ENCODE data around the gene METTL1.

GRCh38 chr12:57762463-57762862 is 9.4 kb downstream of the METTL1 start:
- TF ChIP-seq NR3C1 (CRISPR knock-in tag; IDR thresholded peaks at IDR 0.05) (no peak), ZNF274 (IDR thresholded peaks at IDR 0.05; ENCODE audit: borderline replicate concordance, low read depth, low read length) (no peak), BCLAF1 (IDR thresholded peaks at IDR 0.05; ENCODE audit: borderline replicate concordance in 1 of 2, control insufficient read depth in 1 of 2, low read depth in 2 of 2, low read length in 1 of 2) (no peak), HDAC6 (IDR thresholded peaks at IDR 0.05; ENCODE audit: low read depth, low read length) (no peak), CHD4 (IDR thresholded peaks at IDR 0.05; ENCODE audit: insufficient read depth, insufficient replicate concordance, low read depth, low read length, poor library complexity, severe bottlenecking) (no peak), EZH2 (IDR thresholded peaks at IDR 0.05; ENCODE audit: borderline replicate concordance, low read depth, low read length) (no peak), ZFP1 (CRISPR knock-in tag; IDR thresholded peaks at IDR 0.05) (no peak), BACH1 (tag; IDR thresholded peaks at IDR 0.05) (no peak), ZFP36 (IDR thresholded peaks at IDR 0.05; ENCODE audit: low read depth, low read length, partially characterized antibody) (no peak), STAG1 (CRISPR knock-in tag; IDR thresholded peaks at IDR 0.05; ENCODE audit: borderline replicate concordance) (no peak), SMAD1 (IDR thresholded peaks at IDR 0.05; ENCODE audit: low read depth, low read length, partially characterized antibody) (no peak), FOS (IDR thresholded peaks at IDR 0.05; ENCODE audit: extremely low read depth, insufficient read length) (no peak), FOXJ3 (CRISPR knock-in tag; IDR thresholded peaks at IDR 0.05) (no peak)
- TF ChIP-seq, protein P1, sequence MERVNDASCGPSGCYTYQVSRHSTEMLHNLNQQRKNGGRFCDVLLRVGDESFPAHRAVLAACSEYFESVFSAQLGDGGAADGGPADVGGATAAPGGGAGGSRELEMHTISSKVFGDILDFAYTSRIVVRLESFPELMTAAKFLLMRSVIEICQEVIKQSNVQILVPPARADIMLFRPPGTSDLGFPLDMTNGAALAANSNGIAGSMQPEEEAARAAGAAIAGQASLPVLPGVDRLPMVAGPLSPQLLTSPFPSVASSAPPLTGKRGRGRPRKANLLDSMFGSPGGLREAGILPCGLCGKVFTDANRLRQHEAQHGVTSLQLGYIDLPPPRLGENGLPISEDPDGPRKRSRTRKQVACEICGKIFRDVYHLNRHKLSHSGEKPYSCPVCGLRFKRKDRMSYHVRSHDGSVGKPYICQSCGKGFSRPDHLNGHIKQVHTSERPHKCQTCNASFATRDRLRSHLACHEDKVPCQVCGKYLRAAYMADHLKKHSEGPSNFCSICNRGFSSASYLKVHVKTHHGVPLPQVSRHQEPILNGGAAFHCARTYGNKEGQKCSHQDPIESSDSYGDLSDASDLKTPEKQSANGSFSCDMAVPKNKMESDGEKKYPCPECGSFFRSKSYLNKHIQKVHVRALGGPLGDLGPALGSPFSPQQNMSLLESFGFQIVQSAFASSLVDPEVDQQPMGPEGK (CRISPR knock-in tag; IDR thresholded peaks at IDR 0.05; ENCODE audit: borderline replicate concordance) = no peak

Data from K562 (cell line).